ENCODE measurements around the gene PAX8.

DNA sequence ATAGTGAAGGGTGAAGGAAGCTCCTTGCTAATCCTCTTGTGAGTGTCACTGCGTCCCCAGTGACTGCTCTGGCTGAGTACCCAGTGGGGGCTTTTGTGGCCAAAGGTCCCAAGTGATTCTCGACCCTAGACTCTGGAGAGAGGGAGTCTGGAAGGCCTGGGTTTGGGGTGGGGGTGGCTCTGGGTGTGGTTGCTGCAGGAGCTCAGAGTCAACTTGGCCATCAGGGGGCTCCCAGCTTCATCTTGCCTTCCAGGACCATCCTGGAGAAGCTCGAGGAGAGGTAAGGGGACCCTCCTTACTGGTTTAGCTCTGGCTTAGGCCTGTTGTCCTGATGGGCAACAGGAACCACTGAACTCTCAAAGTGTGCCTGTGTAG, 104.4 kb downstream of the PAX8 start:
- TF ChIP-seq, protein P1, sequence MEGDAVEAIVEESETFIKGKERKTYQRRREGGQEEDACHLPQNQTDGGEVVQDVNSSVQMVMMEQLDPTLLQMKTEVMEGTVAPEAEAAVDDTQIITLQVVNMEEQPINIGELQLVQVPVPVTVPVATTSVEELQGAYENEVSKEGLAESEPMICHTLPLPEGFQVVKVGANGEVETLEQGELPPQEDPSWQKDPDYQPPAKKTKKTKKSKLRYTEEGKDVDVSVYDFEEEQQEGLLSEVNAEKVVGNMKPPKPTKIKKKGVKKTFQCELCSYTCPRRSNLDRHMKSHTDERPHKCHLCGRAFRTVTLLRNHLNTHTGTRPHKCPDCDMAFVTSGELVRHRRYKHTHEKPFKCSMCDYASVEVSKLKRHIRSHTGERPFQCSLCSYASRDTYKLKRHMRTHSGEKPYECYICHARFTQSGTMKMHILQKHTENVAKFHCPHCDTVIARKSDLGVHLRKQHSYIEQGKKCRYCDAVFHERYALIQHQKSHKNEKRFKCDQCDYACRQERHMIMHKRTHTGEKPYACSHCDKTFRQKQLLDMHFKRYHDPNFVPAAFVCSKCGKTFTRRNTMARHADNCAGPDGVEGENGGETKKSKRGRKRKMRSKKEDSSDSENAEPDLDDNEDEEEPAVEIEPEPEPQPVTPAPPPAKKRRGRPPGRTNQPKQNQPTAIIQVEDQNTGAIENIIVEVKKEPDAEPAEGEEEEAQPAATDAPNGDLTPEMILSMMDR (IDR thresholded peaks at IDR 0.05): no peak
- no peak for TF ChIP-seq POLR2A (IDR thresholded peaks at IDR 0.05)
